ENCODE results near the gene U2AF1L4. TPM values are rescaled to one million over a fixed set of nuclear protein-coding genes. Genes with fewer than 3 reads are reported as not detected.
A peak's percentile ranks its signal among the peaks of the same experiment; 100 is the strongest.
"Not testable (repeated sequence)": the region's sequence is repeated elsewhere in the genome, so short reads cannot be mapped to it uniquely, and the experiment has no call there.

The U2AF1L4 gene
- total RNA-seq, 1 donor from 2014 or later, result 19.4 TPM

GRCh38 chr19:35773020-35773806 lies 28.0 kb upstream of the U2AF1L4 start:
- Mint-ChIP-seq H3K27me3 (ENCODE audit: low read depth) (peaks cover 9% of the 10 kb centered on the region), H3K4me1 (peaks cover 39% of the 10 kb centered on the region), H3K36me3 (ENCODE audit: low read depth) (peaks cover 6% of the 10 kb centered on the region), H3K27ac (ENCODE audit: unreplicated experiment) (no peak overlapping the region), H3K9me3 (no peaks in the 10 kb centered on the region), H3K4me3 (peak overlapping the region; percentile 71)
- TF ChIP-seq CTCF (conservative IDR thresholded peaks at IDR 0.05), result no peak
- no peak for DNase-seq (ENCODE audit: low read depth, low spot score)

GRCh38 chr19:35772362-35772761 lies 27.1 kb upstream of the U2AF1L4 start:
- H3K4me1 Mint-ChIP-seq, result peaks cover 32% of the 10 kb centered on the region
- not testable (repeated sequence) for H3K27ac Mint-ChIP-seq (ENCODE audit: unreplicated experiment); H3K36me3 Mint-ChIP-seq (ENCODE audit: low read depth); DNase-seq (ENCODE audit: low read depth, low spot score); H3K27me3 Mint-ChIP-seq (ENCODE audit: low read depth); H3K9me3 Mint-ChIP-seq; H3K4me3 Mint-ChIP-seq

GRCh38 chr19:35768082-35768421 lies 22.8 kb upstream of the U2AF1L4 start:
- DNase-seq (ENCODE audit: low read depth, low spot score), result no peak
- Mint-ChIP-seq H3K27ac (ENCODE audit: unreplicated experiment) (no peak overlapping the region), H3K27me3 (ENCODE audit: low read depth) (no peaks in the 10 kb centered on the region), H3K4me1 (peaks cover 5% of the 10 kb centered on the region), H3K36me3 (ENCODE audit: low read depth) (peaks cover 6% of the 10 kb centered on the region), H3K9me3 (no peaks in the 10 kb centered on the region), H3K4me3 (no peak overlapping the region)
- TF ChIP-seq CTCF (conservative IDR thresholded peaks at IDR 0.05), result no peak

GRCh38 chr19:35767288-35768081 lies 22.3 kb upstream of the U2AF1L4 start:
- H3K27ac Mint-ChIP-seq (ENCODE audit: unreplicated experiment), result no peak overlapping the region
- H3K4me1 Mint-ChIP-seq, result peaks cover 5% of the 10 kb centered on the region
- H3K9me3 Mint-ChIP-seq, result no peaks in the 10 kb centered on the region
- H3K27me3 Mint-ChIP-seq (ENCODE audit: low read depth), result no peaks in the 10 kb centered on the region
- H3K4me3 Mint-ChIP-seq, result no peak overlapping the region
- no peak for DNase-seq (ENCODE audit: low read depth, low spot score)
- H3K36me3 Mint-ChIP-seq (ENCODE audit: low read depth), result peaks cover 6% of the 10 kb centered on the region
- no peak for TF ChIP-seq CTCF (conservative IDR thresholded peaks at IDR 0.05)

GRCh38 chr19:35766571-35767104 lies 21.4 kb upstream of the U2AF1L4 start:
- Mint-ChIP-seq H3K4me3 (peak overlapping the region; percentile 38), H3K9me3 (no peaks in the 10 kb centered on the region), H3K27ac (ENCODE audit: unreplicated experiment) (no peak overlapping the region), H3K4me1 (peaks cover 5% of the 10 kb centered on the region), H3K27me3 (ENCODE audit: low read depth) (no peaks in the 10 kb centered on the region), H3K36me3 (ENCODE audit: low read depth) (peaks cover 10% of the 10 kb centered on the region)
- DNase-seq (ENCODE audit: low read depth, low spot score), result no peak
- TF ChIP-seq CTCF (conservative IDR thresholded peaks at IDR 0.05), result no peak

All from neural crest cell (in vitro differentiated cells).